Body of pancreas (tissue), 4 donors: ENCODE results near the gene ELSPBP1.

Experiments used
- POLR2A ChIP-seq, 3 donors: fragments of 450-650 bp; IDR thresholded peaks; one replicate each; pipeline ENCODE4 v1.6.1; 2016; ENCODE audit warnings: antibody characterized with exemption in 3 of 3, mild to moderate bottlenecking in 2 of 3
- TF ChIP-seq, protein P1 (sequence below), 7 experiments: fragments of 450-650 bp in 4 of 7; fragments of 200-600 bp in 3 of 7; sonication (generic) in 3 of 7; IDR thresholded peaks; one replicate each; pipeline ENCODE4 v1.5.1; 2016 to 2019; ENCODE audit warnings: antibody characterized with exemption in 7 of 7

DNA sequence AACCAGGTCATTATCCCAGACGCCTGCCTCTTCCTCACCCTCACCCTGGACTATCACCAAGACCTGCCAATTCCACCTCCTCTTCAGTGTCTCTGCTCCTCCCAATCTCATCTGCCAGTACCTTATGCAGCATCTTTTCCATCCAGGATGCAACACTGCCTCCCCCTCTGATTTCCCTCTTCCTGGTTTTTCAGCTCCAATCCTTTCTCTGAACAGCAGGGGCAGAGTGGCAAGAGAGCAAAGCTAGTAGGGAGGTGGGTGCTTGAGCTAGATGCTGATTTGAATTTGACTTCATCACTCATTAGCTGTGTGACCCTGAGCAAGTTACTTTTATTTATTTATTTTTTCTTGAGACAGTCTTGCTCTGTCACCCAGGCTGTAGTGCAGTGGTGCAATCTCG lies 75.0 kb downstream of the ELSPBP1 start:
- TF ChIP-seq, protein P1, sequence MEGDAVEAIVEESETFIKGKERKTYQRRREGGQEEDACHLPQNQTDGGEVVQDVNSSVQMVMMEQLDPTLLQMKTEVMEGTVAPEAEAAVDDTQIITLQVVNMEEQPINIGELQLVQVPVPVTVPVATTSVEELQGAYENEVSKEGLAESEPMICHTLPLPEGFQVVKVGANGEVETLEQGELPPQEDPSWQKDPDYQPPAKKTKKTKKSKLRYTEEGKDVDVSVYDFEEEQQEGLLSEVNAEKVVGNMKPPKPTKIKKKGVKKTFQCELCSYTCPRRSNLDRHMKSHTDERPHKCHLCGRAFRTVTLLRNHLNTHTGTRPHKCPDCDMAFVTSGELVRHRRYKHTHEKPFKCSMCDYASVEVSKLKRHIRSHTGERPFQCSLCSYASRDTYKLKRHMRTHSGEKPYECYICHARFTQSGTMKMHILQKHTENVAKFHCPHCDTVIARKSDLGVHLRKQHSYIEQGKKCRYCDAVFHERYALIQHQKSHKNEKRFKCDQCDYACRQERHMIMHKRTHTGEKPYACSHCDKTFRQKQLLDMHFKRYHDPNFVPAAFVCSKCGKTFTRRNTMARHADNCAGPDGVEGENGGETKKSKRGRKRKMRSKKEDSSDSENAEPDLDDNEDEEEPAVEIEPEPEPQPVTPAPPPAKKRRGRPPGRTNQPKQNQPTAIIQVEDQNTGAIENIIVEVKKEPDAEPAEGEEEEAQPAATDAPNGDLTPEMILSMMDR (IDR thresholded peaks at IDR 0.05): no peak
- TF ChIP-seq POLR2A (IDR thresholded peaks at IDR 0.05): no peak
